CD14-positive monocyte (primary cell): ENCODE results near the gene MGLL. TPM values are rescaled to one million over a fixed set of nuclear protein-coding genes. Genes with fewer than 3 reads are reported as not detected.
A peak's percentile ranks its signal among the peaks of the same experiment; 100 is the strongest.

Experiments used
- DNase-seq, 3 donors: peaks; one replicate each; pipeline ENCODE4 v3.0.0-alpha.2; 2011 to 2022
- H2AFZ ChIP-seq: 2 replicates; pipeline ENCODE4 v1.6.0; 2012; ENCODE audit warnings: mild to moderate bottlenecking, low read depth, low read length, inconsistent platforms; ENCODE audit not compliant: insufficient read depth, poor library complexity, severe bottlenecking
- H3K27ac ChIP-seq, 2 donors: 1 replicate in 1 of 2; 2 replicates in 1 of 2; pipeline ENCODE4 v1.5.1; 2012 to 2013; ENCODE audit warnings: low read length in 2 of 2, control low read depth in 1 of 2, inconsistent platforms in 1 of 2, low read depth in 1 of 2, mild to moderate bottlenecking in 1 of 2
- H3K27me3 ChIP-seq, 2 donors: one replicate each; pipeline versions ENCODE4 v1.6.0 to v1.6.1; 2011 to 2013; ENCODE audit warnings: low read length in 2 of 2; ENCODE audit not compliant: control insufficient read depth in 2 of 2, insufficient read depth in 2 of 2
- H3K36me3 ChIP-seq, 2 donors: replicated peaks in 1 of 2; 1 replicate in 1 of 2; 2 replicates in 1 of 2; pipeline versions ENCODE4 v1.5.1 to v1.6.1; 2012 to 2013; ENCODE audit warnings: low read length in 2 of 2, control low read depth in 1 of 2, inconsistent platforms in 1 of 2, mild to moderate bottlenecking in 1 of 2; ENCODE audit not compliant: insufficient read depth in 2 of 2, control insufficient read depth in 1 of 2
- H3K4me1 ChIP-seq, 2 donors: 1 replicate in 1 of 2; 2 replicates in 1 of 2; pipeline versions ENCODE4 v1.5.1 to v1.6.1; 2012 to 2013; ENCODE audit warnings: low read length in 2 of 2, control low read depth in 1 of 2, inconsistent platforms in 1 of 2, mild to moderate bottlenecking in 1 of 2, moderate library complexity in 1 of 2; ENCODE audit not compliant: insufficient read depth in 2 of 2, control insufficient read depth in 1 of 2
- H3K4me2 ChIP-seq: replicated peaks from 2 replicates; pipeline ENCODE3; 2012; ENCODE audit warnings: low read length, moderate library complexity, mild to moderate bottlenecking; ENCODE audit not compliant: poor library complexity, severe bottlenecking; ENCODE audit errors: extremely low read depth
- H3K4me3 ChIP-seq, 3 experiments: fragments of 200-600 bp in 1 of 3; sonication (generic) in 1 of 3; replicated peaks in 1 of 3; 1 replicate in 2 of 3; 2 replicates in 1 of 3; pipeline ENCODE4 v1.5.1; 2011 to 2013; ENCODE audit warnings: low read length in 3 of 3, mild to moderate bottlenecking in 3 of 3, control low read depth in 2 of 3, low read depth in 2 of 3, inconsistent platforms in 1 of 3, moderate library complexity in 1 of 3
- H3K79me2 ChIP-seq: 2 replicates; pipeline ENCODE4 v1.6.0; 2012; ENCODE audit warnings: mild to moderate bottlenecking, control low read depth, inconsistent platforms, low read length, moderate library complexity; ENCODE audit not compliant: insufficient read depth
- H3K9ac ChIP-seq: 2 replicates; pipeline ENCODE4 v1.6.0; 2017; ENCODE audit warnings: low read length, mild to moderate bottlenecking; ENCODE audit not compliant: insufficient read depth, poor library complexity, severe bottlenecking
- H3K9me3 ChIP-seq, 2 donors: replicated peaks in 1 of 2; 1 replicate in 1 of 2; 2 replicates in 1 of 2; pipeline versions ENCODE4 v1.5.1 to v1.6.1; 2012 to 2013; ENCODE audit warnings: low read length in 2 of 2, control low read depth in 1 of 2; ENCODE audit not compliant: control insufficient read depth in 1 of 2, insufficient read depth in 1 of 2
- H4K20me1 ChIP-seq: 2 replicates; pipeline ENCODE4 v1.6.0; 2012; ENCODE audit warnings: mild to moderate bottlenecking, low read length, control low read depth, moderate library complexity; ENCODE audit not compliant: insufficient read depth
- H3K27ac Mint-ChIP-seq, 7 donors: one replicate each; pipeline ENCODE4 v1.8.0; 2020; ENCODE audit warnings: mild to moderate bottlenecking in 7 of 7, mixed read lengths in 7 of 7, moderate library complexity in 6 of 7, inconsistent platforms in 2 of 7
- H3K27me3 Mint-ChIP-seq, 3 donors: one replicate each; pipeline ENCODE4 v1.8.0; 2021 to 2022; ENCODE audit warnings: low read depth in 3 of 3, mild to moderate bottlenecking in 3 of 3, mixed read lengths in 3 of 3, moderate library complexity in 3 of 3, inconsistent platforms in 1 of 3
- H3K36me3 Mint-ChIP-seq, 2 donors: one replicate each; pipeline ENCODE4 v1.8.0; 2020; ENCODE audit warnings: mixed read lengths in 2 of 2, inconsistent platforms in 1 of 2, mild to moderate bottlenecking in 1 of 2
- H3K4me1 Mint-ChIP-seq: one replicate; pipeline ENCODE4 v1.8.0; 2020; ENCODE audit warnings: mild to moderate bottlenecking, mixed read lengths
- H3K4me3 Mint-ChIP-seq, 2 donors: one replicate each; pipeline ENCODE4 v1.8.0; 2020; ENCODE audit warnings: mild to moderate bottlenecking in 2 of 2, mixed read lengths in 2 of 2, moderate library complexity in 1 of 2
- H3K9me3 Mint-ChIP-seq, 7 donors: one replicate each; pipeline ENCODE4 v1.8.0; 2020 to 2022; ENCODE audit warnings: mixed read lengths in 7 of 7, mild to moderate bottlenecking in 6 of 7, moderate library complexity in 6 of 7, inconsistent platforms in 2 of 7
- CTCF ChIP-seq: fragments of 200-600 bp; IDR thresholded peaks from one replicate; pipeline ENCODE4 v1.8.0; 2022; ENCODE audit warnings: antibody characterized with exemption, mild to moderate bottlenecking
- WGBS: methylation state at CpG from one replicate; pipeline ENCODE4 v1.1.5; 2013; ENCODE audit warnings: missing lambda C conversion rate; ENCODE audit not compliant: insufficient coverage; 5-methylcytosine and 5-hydroxymethylcytosine counted together
- intact Hi-C, 2 donors: fragments of 100-400 bp; cut with micrococcal nuclease; formaldehyde crosslinking; loops; one replicate each; pipeline versions ENCODE4 v1.15.0 to v1.15.1; 2023
- polyA plus RNA-seq, 3 donors: library from polyadenylated mRNA; depleted of rRNA in 1 of 3; unstranded in 2 of 3; stranded (reverse) in 1 of 3; fragments of 300-500 nt in 2 of 3; fragments of >200 nt in 1 of 3; fragmentation: Illumina TruSeq in 2 of 3; gene quantifications; 1 replicate in 2 of 3; 2 replicates in 1 of 3; pipeline ENCODE4 v1.2.3, GENCODE V29; 2012 to 2021

MGLL gene
- polyA plus RNA-seq, 3 donors: 4.4 to 10.0 (median 6.4) TPM

DNA sequence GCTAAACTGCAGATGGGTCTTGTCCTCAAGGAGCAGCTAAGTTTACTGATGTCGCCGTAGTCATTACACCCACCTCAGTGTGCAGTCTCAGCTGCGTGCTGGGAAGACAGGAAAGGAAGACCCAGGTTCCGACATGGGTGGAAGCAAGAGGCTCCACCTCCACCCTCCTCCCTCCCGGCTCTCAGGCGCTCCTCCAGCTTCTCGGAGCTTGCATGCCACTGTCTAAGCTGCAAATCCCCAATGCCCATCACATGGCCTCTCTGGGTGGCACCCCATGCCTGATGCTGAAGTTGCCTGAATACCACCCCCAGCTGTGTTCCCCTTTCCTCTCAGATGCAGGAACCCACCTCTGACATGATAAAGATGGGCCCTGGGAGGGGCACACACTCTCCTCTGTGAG is 58.5 kb downstream of the MGLL start:
- H3K4me1 Mint-ChIP-seq: peaks cover 64% of the 10 kb centered on the region
- peak overlapping the region in 3 of 7 donors; percentile 40 to 77 (median 69) for H3K27ac Mint-ChIP-seq
- intact Hi-C loops: no loop called here
- no peak for TF ChIP-seq CTCF
- Histone ChIP-seq H3K27me3 (no peaks in the 10 kb centered on the region), H3K4me1 (peaks cover 40 to 46% of the 10 kb centered on the region in 2 donors), H3K4me2 (no peak overlapping the region), H3K36me3 (no peaks in the 10 kb centered on the region), H3K4me3 (no peak overlapping the region), H4K20me1 (no peaks in the 10 kb centered on the region), H3K9me3 (no peaks in the 10 kb centered on the region), H3K9ac (no peak overlapping the region), H3K27ac (no peak overlapping the region), H2AFZ (no peak overlapping the region), H3K79me2 (peaks cover 5% of the 10 kb centered on the region)
- peaks cover 0 to 11% of the 10 kb centered on the region in 2 donors for H3K36me3 Mint-ChIP-seq
- peak overlapping the region; percentile 47 to 81 for H3K4me3 Mint-ChIP-seq
- peaks cover 7 to 10% (median 9%) of the 10 kb centered on the region in 3 donors for H3K27me3 Mint-ChIP-seq
- no peak for DNase-seq
- peaks cover 0 to 5% (median 0%) of the 10 kb centered on the region in 7 donors for H3K9me3 Mint-ChIP-seq
- 47% methylated on average over 7 of the region's 7 CpGs for WGBS

DNA sequence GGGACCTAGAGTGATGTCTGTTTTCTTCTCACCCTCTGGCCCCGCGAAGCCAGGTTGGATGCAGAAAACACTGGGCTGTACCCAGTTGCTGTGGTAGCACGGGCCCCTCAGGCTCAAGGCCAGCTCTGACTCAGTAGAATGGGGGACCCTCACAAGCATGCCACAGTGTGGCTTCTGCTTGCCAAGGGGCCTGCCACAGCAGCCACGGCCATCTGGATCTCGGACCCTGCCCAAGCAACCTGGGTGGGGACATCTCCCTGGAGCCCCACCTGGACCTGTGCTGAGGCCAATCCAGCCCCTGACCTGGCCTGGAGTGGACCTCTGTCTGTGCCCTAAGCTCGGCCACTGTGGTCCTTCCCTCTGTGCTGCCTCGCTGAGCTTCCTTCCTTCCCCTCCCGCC is 59.0 kb downstream of the MGLL start:
- peaks cover 35 to 42% of the 10 kb centered on the region in 2 donors for H3K4me1 ChIP-seq
- 82% methylated on average over 5 of the region's 8 CpGs for WGBS
- peaks cover 59% of the 10 kb centered on the region for H3K4me1 Mint-ChIP-seq
- no peak overlapping the region for H3K4me2 ChIP-seq
- H3K9me3 Mint-ChIP-seq: peaks cover 0 to 4% (median 0%) of the 10 kb centered on the region in 7 donors
- DNase-seq: no peak
- no peak for TF ChIP-seq CTCF
- H3K36me3 Mint-ChIP-seq: peaks cover 0 to 10% of the 10 kb centered on the region in 2 donors
- H3K9me3 ChIP-seq: no peaks in the 10 kb centered on the region
- no peak overlapping the region for H3K4me3 ChIP-seq
- peak overlapping the region in 4 of 7 donors; percentile 36 to 77 (median 54) for H3K27ac Mint-ChIP-seq
- intact Hi-C loops: no loop called here
- no peaks in the 10 kb centered on the region for H4K20me1 ChIP-seq
- H3K79me2 ChIP-seq: peaks cover 5% of the 10 kb centered on the region
- H3K27ac ChIP-seq: no peak overlapping the region
- H3K27me3 Mint-ChIP-seq: peaks cover 7 to 9% (median 8%) of the 10 kb centered on the region in 3 donors
- peak overlapping the region in 1 of 2 donors; percentile 81 for H3K4me3 Mint-ChIP-seq
- H3K9ac ChIP-seq: no peak overlapping the region
- H3K36me3 ChIP-seq: no peaks in the 10 kb centered on the region
- no peaks in the 10 kb centered on the region for H3K27me3 ChIP-seq
- no peak overlapping the region for H2AFZ ChIP-seq
